H9 (cell line): ENCODE results near the gene CBLB. TPM values are rescaled to one million over a fixed set of nuclear protein-coding genes. Genes with fewer than 3 reads are reported as not detected.
A peak's percentile ranks its signal among the peaks of the same experiment; 100 is the strongest.

ENCODE experiments used
- DNase-seq: peaks from one replicate; pipeline ENCODE4 v3.0.0-alpha.2; 2017
- H2AFZ ChIP-seq: one replicate; pipeline ENCODE4 v1.6.1; 2013; ENCODE audit warnings: mild to moderate bottlenecking, low read length, control low read depth, moderate library complexity
- H2AK5ac ChIP-seq: 2 replicates; pipeline ENCODE4 v1.6.1; 2013; ENCODE audit warnings: low read length, control low read depth, mixed read lengths; ENCODE audit not compliant: insufficient read length
- H2BK120ac ChIP-seq: one replicate; pipeline ENCODE4 v1.6.1; 2013; ENCODE audit warnings: low read depth, mild to moderate bottlenecking, low read length, control low read depth, inconsistent platforms; ENCODE audit not compliant: poor library complexity, severe bottlenecking
- H2BK12ac ChIP-seq: 2 replicates; pipeline ENCODE4 v1.6.1; 2013; ENCODE audit warnings: low read length, control low read depth, mixed read lengths, low read depth; ENCODE audit not compliant: insufficient read length
- H2BK15ac ChIP-seq: 2 replicates; pipeline ENCODE4 v1.6.1; 2013; ENCODE audit warnings: low read depth, low read length, control low read depth
- H2BK20ac ChIP-seq: one replicate; pipeline ENCODE4 v1.6.1; 2013; ENCODE audit warnings: low read depth, mild to moderate bottlenecking, low read length, control low read depth, inconsistent platforms; ENCODE audit not compliant: poor library complexity, severe bottlenecking
- H2BK5ac ChIP-seq: 2 replicates; pipeline ENCODE4 v1.6.1; 2013; ENCODE audit warnings: low read length, control low read depth, mixed read lengths; ENCODE audit not compliant: insufficient read length
- H3K14ac ChIP-seq: 2 replicates; pipeline ENCODE4 v1.6.1; 2013; ENCODE audit warnings: low read length, control low read depth; ENCODE audit not compliant: insufficient read depth
- H3K18ac ChIP-seq: 2 replicates; pipeline ENCODE4 v1.6.1; 2013; ENCODE audit warnings: low read depth, mild to moderate bottlenecking, mixed read lengths, low read length, control low read depth; ENCODE audit not compliant: insufficient read length
- H3K23ac ChIP-seq: 2 replicates; pipeline ENCODE4 v1.6.1; 2013; ENCODE audit warnings: low read length, control low read depth, mixed read lengths, low read depth; ENCODE audit not compliant: insufficient read length
- H3K23me2 ChIP-seq: 2 replicates; pipeline ENCODE4 v1.6.1; 2013; ENCODE audit warnings: low read depth, mild to moderate bottlenecking, mixed read lengths, low read length, control low read depth; ENCODE audit not compliant: insufficient read length, poor library complexity, severe bottlenecking
- H3K27ac ChIP-seq: 2 replicates; pipeline ENCODE4 v1.5.1; 2013; ENCODE audit warnings: low read length, control low read depth, mixed read lengths, low read depth; ENCODE audit not compliant: insufficient read length
- H3K27me3 ChIP-seq: 2 replicates; pipeline ENCODE4 v1.6.1; 2013; ENCODE audit warnings: low read length, control low read depth, inconsistent platforms; ENCODE audit not compliant: insufficient read depth
- H3K4ac ChIP-seq: 2 replicates; pipeline ENCODE4 v1.6.1; 2013; ENCODE audit warnings: low read depth, mild to moderate bottlenecking, control low read depth, inconsistent platforms, low read length, moderate library complexity
- H3K4me1 ChIP-seq: 2 replicates; pipeline ENCODE4 v1.6.1; 2013; ENCODE audit warnings: low read length, control low read depth, inconsistent platforms; ENCODE audit not compliant: insufficient read depth
- H3K4me2 ChIP-seq: 2 replicates; pipeline ENCODE4 v1.6.1; 2013; ENCODE audit warnings: low read length, control low read depth, mixed read lengths; ENCODE audit not compliant: insufficient read length, insufficient read depth
- H3K56ac ChIP-seq: 2 replicates; pipeline ENCODE4 v1.6.1; 2013; ENCODE audit warnings: low read depth, mild to moderate bottlenecking, mixed read lengths, low read length, control low read depth; ENCODE audit not compliant: insufficient read length
- H3K79me1 ChIP-seq: 2 replicates; pipeline ENCODE4 v1.6.1; 2013; ENCODE audit warnings: low read depth, mild to moderate bottlenecking, moderate library complexity, low read length, control low read depth, inconsistent platforms; ENCODE audit not compliant: insufficient read depth, poor library complexity, severe bottlenecking
- H3K79me2 ChIP-seq: 2 replicates; pipeline ENCODE4 v1.6.1; 2013; ENCODE audit warnings: low read length, control low read depth, inconsistent platforms; ENCODE audit not compliant: insufficient read depth
- H3K9ac ChIP-seq: 2 replicates; pipeline ENCODE4 v1.6.1; 2013; ENCODE audit warnings: low read length, control low read depth, mixed read lengths; ENCODE audit not compliant: insufficient read length; ENCODE audit errors: extremely low read depth
- H3K9me3 ChIP-seq: one replicate; pipeline ENCODE4 v1.6.1; 2013; ENCODE audit warnings: low read depth, low read length, inconsistent platforms; ENCODE audit not compliant: control insufficient read depth
- H3T11ph ChIP-seq: one replicate; pipeline ENCODE4 v1.6.1; 2013; ENCODE audit warnings: mild to moderate bottlenecking, low read length, control low read depth, inconsistent platforms
- H4K20me1 ChIP-seq: one replicate; pipeline ENCODE4 v1.6.1; 2013; ENCODE audit not compliant: control insufficient read depth, insufficient read length, insufficient read depth
- H4K5ac ChIP-seq: 2 replicates; pipeline ENCODE4 v1.6.1; 2013; ENCODE audit warnings: low read depth, mild to moderate bottlenecking, mixed read lengths, low read length, control low read depth; ENCODE audit not compliant: insufficient read length
- H4K8ac ChIP-seq: replicated peaks from 2 replicates; pipeline ENCODE4 v1.6.1; 2013; ENCODE audit warnings: low read length, control low read depth, mixed read lengths, low read depth; ENCODE audit not compliant: insufficient read length
- H4K91ac ChIP-seq: 2 replicates; pipeline ENCODE4 v1.6.1; 2013; ENCODE audit warnings: low read depth, mild to moderate bottlenecking, moderate library complexity, mixed read lengths, low read length, control low read depth; ENCODE audit not compliant: insufficient read length
- H3K27ac Mint-ChIP-seq, 3 experiments: 2 replicates in 2 of 3; 3 replicates in 1 of 3; pipeline ENCODE4 v1.8.0; 2020 to 2021; ENCODE audit warnings: mixed read lengths in 3 of 3, mild to moderate bottlenecking in 1 of 3, moderate library complexity in 1 of 3
- H3K27me3 Mint-ChIP-seq: 2 replicates; pipeline ENCODE4 v1.8.0; 2021; ENCODE audit warnings: low read depth, mild to moderate bottlenecking, moderate library complexity, mixed read lengths
- H3K36me3 Mint-ChIP-seq, 3 experiments: 2 replicates in 2 of 3; 3 replicates in 1 of 3; pipeline ENCODE4 v1.8.0; 2020 to 2021; ENCODE audit warnings: low read depth in 3 of 3, mixed read lengths in 3 of 3; ENCODE audit not compliant: insufficient read depth in 1 of 3
- H3K4me1 Mint-ChIP-seq, 2 experiments: 2 replicates each; pipeline ENCODE4 v1.8.0; 2020; ENCODE audit warnings: mixed read lengths in 2 of 2
- H3K4me3 Mint-ChIP-seq, 2 experiments: 2 replicates in 1 of 2; 3 replicates in 1 of 2; pipeline ENCODE4 v1.8.0; 2020 to 2021; ENCODE audit warnings: mild to moderate bottlenecking in 2 of 2, mixed read lengths in 2 of 2, moderate library complexity in 1 of 2
- H3K9me3 Mint-ChIP-seq, 2 experiments: 2 replicates in 1 of 2; 3 replicates in 1 of 2; pipeline ENCODE4 v1.8.0; 2020; ENCODE audit warnings: mild to moderate bottlenecking in 2 of 2, mixed read lengths in 2 of 2, moderate library complexity in 1 of 2
- WGBS: extraction: QIAGEN DNeasy Blood & Tissue Kit; methylation state at CpG from one replicate; pipeline ENCODE4 v1.1.7; 2013; ENCODE audit warnings: missing lambda C conversion rate, low lambda C conversion rate, mixed read lengths; ENCODE audit not compliant: insufficient read length; ENCODE audit errors: extremely low coverage; 5-methylcytosine and 5-hydroxymethylcytosine counted together
- total RNA-seq: library from RNA; stranded (reverse); gene quantifications from 2 replicates; pipeline ENCODE4 v1.2.1, GENCODE V29; 2021
- TF ChIP-seq, protein P1 (sequence below): fragments of 200-600 bp; sonication (generic); conservative IDR thresholded peaks from 3 replicates; pipeline ENCODE4 v1.8.0; 2021; ENCODE audit warnings: antibody characterized with exemption, mild to moderate bottlenecking

Gene CBLB
- total RNA-seq, 1 experiment from 2014 or later: 25.7 TPM

DNA sequence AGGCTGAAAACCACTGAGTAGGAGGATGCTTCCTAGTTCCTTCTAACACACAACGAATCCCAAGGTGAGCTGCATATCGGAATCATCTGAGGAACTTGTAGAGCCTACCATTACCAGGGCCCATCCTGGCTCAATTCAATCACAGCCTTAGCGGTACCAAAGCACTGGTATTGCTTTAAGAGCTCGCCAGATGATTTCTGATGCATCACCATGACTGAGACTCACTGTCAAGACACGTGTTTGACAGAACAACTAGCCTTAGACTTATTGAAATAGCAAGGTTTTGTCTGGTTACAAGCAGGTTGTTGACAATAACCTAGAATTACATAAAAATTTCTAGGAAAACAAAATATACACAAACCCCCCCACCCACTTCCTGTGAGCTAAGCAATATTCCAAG is 68.5 kb downstream of the CBLB start:
- Histone ChIP-seq H3K14ac (no peak overlapping the region), H3T11ph (no peak overlapping the region), H3K9me3 (no peaks in the 10 kb centered on the region), H3K23ac (no peak overlapping the region), H2BK12ac (no peak overlapping the region), H3K4ac (no peak overlapping the region), H2AFZ (no peak overlapping the region), H4K5ac (no peak overlapping the region), H2AK5ac (no peak overlapping the region), H2BK15ac (no peak overlapping the region), H3K27me3 (no peaks in the 10 kb centered on the region), H3K4me2 (no peak overlapping the region), H3K4me1 (peaks cover 6% of the 10 kb centered on the region; the same call in 1 of the 2 replicates), H3K9ac (no peak overlapping the region), H3K79me1 (no peaks in the 10 kb centered on the region), H2BK5ac (no peak overlapping the region), H3K56ac (no peak overlapping the region), H3K23me2 (no peaks in the 10 kb centered on the region), H3K27ac (no peak overlapping the region), H3K18ac (no peak overlapping the region), H4K20me1 (no peaks in the 10 kb centered on the region), H2BK120ac (no peak overlapping the region), H4K8ac (no peak overlapping the region), H3K79me2 (peaks cover 2% of the 10 kb centered on the region; the same call in 1 of the 2 replicates), H2BK20ac (no peak overlapping the region), H4K91ac (no peak overlapping the region)
- Mint-ChIP-seq H3K9me3 (peaks cover 0 to 7% of the 10 kb centered on the region in 2 experiments; a peak in 3 of 5 replicates), H3K27ac (peak overlapping the region in 2 of 3 experiments; percentile 74 to 78; a peak in 4 of 7 replicates), H3K4me3 (no peak overlapping the region), H3K4me1 (peaks cover 46 to 49% of the 10 kb centered on the region in 2 experiments), H3K27me3 (no peaks in the 10 kb centered on the region), H3K36me3 (peaks cover 0 to 7% (median 4%) of the 10 kb centered on the region in 3 experiments; a peak in 3 of 7 replicates)
- DNase-seq: no peak
- TF ChIP-seq, protein P1, sequence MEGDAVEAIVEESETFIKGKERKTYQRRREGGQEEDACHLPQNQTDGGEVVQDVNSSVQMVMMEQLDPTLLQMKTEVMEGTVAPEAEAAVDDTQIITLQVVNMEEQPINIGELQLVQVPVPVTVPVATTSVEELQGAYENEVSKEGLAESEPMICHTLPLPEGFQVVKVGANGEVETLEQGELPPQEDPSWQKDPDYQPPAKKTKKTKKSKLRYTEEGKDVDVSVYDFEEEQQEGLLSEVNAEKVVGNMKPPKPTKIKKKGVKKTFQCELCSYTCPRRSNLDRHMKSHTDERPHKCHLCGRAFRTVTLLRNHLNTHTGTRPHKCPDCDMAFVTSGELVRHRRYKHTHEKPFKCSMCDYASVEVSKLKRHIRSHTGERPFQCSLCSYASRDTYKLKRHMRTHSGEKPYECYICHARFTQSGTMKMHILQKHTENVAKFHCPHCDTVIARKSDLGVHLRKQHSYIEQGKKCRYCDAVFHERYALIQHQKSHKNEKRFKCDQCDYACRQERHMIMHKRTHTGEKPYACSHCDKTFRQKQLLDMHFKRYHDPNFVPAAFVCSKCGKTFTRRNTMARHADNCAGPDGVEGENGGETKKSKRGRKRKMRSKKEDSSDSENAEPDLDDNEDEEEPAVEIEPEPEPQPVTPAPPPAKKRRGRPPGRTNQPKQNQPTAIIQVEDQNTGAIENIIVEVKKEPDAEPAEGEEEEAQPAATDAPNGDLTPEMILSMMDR: no peak
- WGBS: no CpG with 5 or more reads among the region's 5 CpGs
